ENCODE measurements around the gene CYP4F22.
"Not testable (repeated sequence)": the region's sequence is repeated elsewhere in the genome, so short reads cannot be mapped to it uniquely, and the experiment has no call there.

The CYP4F22 gene

GRCh38 chr19:15508035-15508710 lies at the start of gene CYP4F22:
Gene CYP4F22, plus strand, starts transcription at chr19:15508525. Its CDS starts 16,812 bp downstream, at chr19:15525337.
- in situ Hi-C loops (cut with HindIII; ENCODE audit: low sequenced_read_pairs): no loop called here

- in situ Hi-C loops (cut with HindIII; ENCODE audit: low sequenced_read_pairs): no loop called here
Observed at GRCh38 chr19:15461694-15462093, 46.6 kb upstream of the CYP4F22 start.

- in situ Hi-C loops (cut with HindIII; ENCODE audit: low sequenced_read_pairs): no loop called here
Observed at GRCh38 chr19:15463861-15464371, 44.4 kb upstream of the CYP4F22 start.

- in situ Hi-C loops (cut with HindIII; ENCODE audit: low sequenced_read_pairs): no loop called here
Observed at GRCh38 chr19:15464394-15465385, 43.6 kb upstream of the CYP4F22 start, which contains the start of gene RASAL3. Gene RASAL3, minus strand, starts transcription at chr19:15464544. Its CDS starts 186 bp downstream, at chr19:15464358.

GRCh38 chr19:15466851-15467733 lies 41.2 kb upstream of the CYP4F22 start:
- in situ Hi-C loops (cut with HindIII; ENCODE audit: low sequenced_read_pairs): no loop called here

- in situ Hi-C loops (cut with HindIII; ENCODE audit: low sequenced_read_pairs): no loop called here
Observed at GRCh38 chr19:15467734-15468214, 40.6 kb upstream of the CYP4F22 start.

- in situ Hi-C loops (cut with HindIII; ENCODE audit: low sequenced_read_pairs): no loop called here
Observed at GRCh38 chr19:15468675-15469512, 39.4 kb upstream of the CYP4F22 start.

GRCh38 chr19:15469513-15470297 lies 38.6 kb upstream of the CYP4F22 start:
- in situ Hi-C loops (cut with HindIII; ENCODE audit: low sequenced_read_pairs): no loop called here

GRCh38 chr19:15471639-15472101 lies 36.7 kb upstream of the CYP4F22 start:
- in situ Hi-C loops (cut with HindIII; ENCODE audit: low sequenced_read_pairs): no loop called here

- in situ Hi-C loops (cut with HindIII; ENCODE audit: low sequenced_read_pairs): not testable (repeated sequence)
Observed at GRCh38 chr19:15473821-15474220, 34.5 kb upstream of the CYP4F22 start.

- in situ Hi-C loops (cut with HindIII; ENCODE audit: low sequenced_read_pairs): no loop called here
Observed at GRCh38 chr19:15475169-15475568, 33.2 kb upstream of the CYP4F22 start.

GRCh38 chr19:15475611-15476010 lies 32.7 kb upstream of the CYP4F22 start:
- in situ Hi-C loops (cut with HindIII; ENCODE audit: low sequenced_read_pairs): no loop called here

- in situ Hi-C loops (cut with HindIII; ENCODE audit: low sequenced_read_pairs): no loop called here
Observed at GRCh38 chr19:15476325-15476724, 32.0 kb upstream of the CYP4F22 start.

- in situ Hi-C loops (cut with HindIII; ENCODE audit: low sequenced_read_pairs): no loop called here
Observed at GRCh38 chr19:15479391-15480345, 28.7 kb upstream of the CYP4F22 start, which contains the start of gene PGLYRP2. Gene PGLYRP2, minus strand, starts transcription at chr19:15479501. Its CDS starts 130 bp downstream, at chr19:15479371.

GRCh38 chr19:15480996-15481395 lies 27.3 kb upstream of the CYP4F22 start:
- in situ Hi-C loops (cut with HindIII; ENCODE audit: low sequenced_read_pairs): not testable (repeated sequence)

GRCh38 chr19:15485768-15486167 lies 22.6 kb upstream of the CYP4F22 start:
- in situ Hi-C loops (cut with HindIII; ENCODE audit: low sequenced_read_pairs): not testable (repeated sequence)

- in situ Hi-C loops (cut with HindIII; ENCODE audit: low sequenced_read_pairs): no loop called here
Observed at GRCh38 chr19:15487038-15487437, 21.3 kb upstream of the CYP4F22 start.
